Ascending aorta (tissue), 2 donors: ENCODE results near the gene CA10. TPM values are rescaled to one million over a fixed set of nuclear protein-coding genes. Genes with fewer than 3 reads are reported as not detected.

Experiments
- DNase-seq, 2 donors: peaks; one replicate each; pipeline ENCODE4 v3.0.0-alpha.2; 2019; ENCODE audit warnings: low spot score in 2 of 2
- H3K27ac ChIP-seq, 2 donors: fragments of 200-600 bp; sonication (generic); one replicate each; pipeline ENCODE4 v1.5.1; 2016 to 2017; ENCODE audit warnings: mild to moderate bottlenecking in 1 of 2
- H3K27me3 ChIP-seq: fragments of 200-600 bp; sonication (generic); one replicate; pipeline ENCODE4 v1.5.1; 2017
- H3K36me3 ChIP-seq, 2 donors: fragments of 200-600 bp; sonication (generic); one replicate each; pipeline ENCODE4 v1.5.1; 2016
- H3K4me1 ChIP-seq, 2 donors: fragments of 200-600 bp; sonication (generic); one replicate each; pipeline ENCODE4 v1.5.1; 2016 to 2017; ENCODE audit warnings: mild to moderate bottlenecking in 1 of 2
- H3K4me3 ChIP-seq, 2 donors: fragments of 200-600 bp; sonication (generic); one replicate each; pipeline ENCODE4 v1.5.1; 2016 to 2017; ENCODE audit warnings: mild to moderate bottlenecking in 1 of 2
- H3K9me3 ChIP-seq, 2 donors: fragments of 200-600 bp; sonication (generic); one replicate each; pipeline ENCODE4 v1.5.1; 2016
- CTCF ChIP-seq, 3 experiments: fragments of 200-600 bp in 2 of 3; fragments of 450-650 bp in 1 of 3; sonication (generic) in 2 of 3; IDR thresholded peaks; one replicate each; pipeline ENCODE4 v1.5.1; 2016 to 2019; ENCODE audit warnings: antibody characterized with exemption in 3 of 3, mild to moderate bottlenecking in 1 of 3, moderate library complexity in 1 of 3
- intact Hi-C: fragments of 100-400 bp; cut with DNase I; formaldehyde crosslinking; loops from one replicate; pipeline ENCODE4 v1.15.1; 2023
- total RNA-seq: library from RNA; depleted of rRNA; stranded (reverse); fragments of >200 nt; gene quantifications from one replicate; pipeline ENCODE4 v1.1.0, GENCODE V29; 2016

CA10 gene
- total RNA-seq, 1 donor from 2014 or later, result not detected

- Histone ChIP-seq H3K4me3 (no peak overlapping the region), H3K27ac (no peak overlapping the region), H3K27me3 (no peaks in the 10 kb centered on the region)
Measured at GRCh38 chr17:51701501-51701900, 457.0 kb downstream of the CA10 start.

GRCh38 chr17:51700011-51700760 lies 458.3 kb downstream of the CA10 start:
- Histone ChIP-seq H3K4me3 (no peak overlapping the region), H3K9me3 (peaks cover 0 to 5% of the 10 kb centered on the region in 2 donors), H3K4me1 (no peaks in the 10 kb centered on the region), H3K27me3 (no peaks in the 10 kb centered on the region), H3K27ac (no peak overlapping the region), H3K36me3 (no peaks in the 10 kb centered on the region)
- no peak for TF ChIP-seq CTCF (IDR thresholded peaks at IDR 0.05)
- DNase-seq, result no peak
- intact Hi-C loops, result no loop called here

More at GRCh38 chr17:51701501-51701900, 457.0 kb downstream of the CA10 start:
- intact Hi-C loops, result no loop called here
- Histone ChIP-seq H3K4me1 (no peaks in the 10 kb centered on the region), H3K36me3 (no peaks in the 10 kb centered on the region), H3K9me3 (no peaks in the 10 kb centered on the region)
- TF ChIP-seq CTCF (IDR thresholded peaks at IDR 0.05), result no peak
- DNase-seq, result no peak

GRCh38 chr17:51699303-51699702 lies 459.2 kb downstream of the CA10 start:
- no peak for TF ChIP-seq CTCF (IDR thresholded peaks at IDR 0.05)
- no peak overlapping the region for H3K4me3 ChIP-seq
- H3K27ac ChIP-seq, result no peak overlapping the region
- intact Hi-C loops, result no loop called here
- no peak for DNase-seq
- no peaks in the 10 kb centered on the region for H3K36me3 ChIP-seq
- peaks cover 0 to 9% of the 10 kb centered on the region in 2 donors for H3K9me3 ChIP-seq
- no peaks in the 10 kb centered on the region for H3K27me3 ChIP-seq
- H3K4me1 ChIP-seq, result no peaks in the 10 kb centered on the region

- Histone ChIP-seq H3K4me3 (no peak overlapping the region), H3K27me3 (no peaks in the 10 kb centered on the region), H3K4me1 (no peaks in the 10 kb centered on the region), H3K36me3 (no peaks in the 10 kb centered on the region), H3K9me3 (peaks cover 0 to 11% of the 10 kb centered on the region in 2 donors), H3K27ac (no peak overlapping the region)
- no peak for TF ChIP-seq CTCF (IDR thresholded peaks at IDR 0.05)
- no peak for DNase-seq
- intact Hi-C loops, result no loop called here
Measured at GRCh38 chr17:51692917-51693316, 465.6 kb downstream of the CA10 start.

DNA sequence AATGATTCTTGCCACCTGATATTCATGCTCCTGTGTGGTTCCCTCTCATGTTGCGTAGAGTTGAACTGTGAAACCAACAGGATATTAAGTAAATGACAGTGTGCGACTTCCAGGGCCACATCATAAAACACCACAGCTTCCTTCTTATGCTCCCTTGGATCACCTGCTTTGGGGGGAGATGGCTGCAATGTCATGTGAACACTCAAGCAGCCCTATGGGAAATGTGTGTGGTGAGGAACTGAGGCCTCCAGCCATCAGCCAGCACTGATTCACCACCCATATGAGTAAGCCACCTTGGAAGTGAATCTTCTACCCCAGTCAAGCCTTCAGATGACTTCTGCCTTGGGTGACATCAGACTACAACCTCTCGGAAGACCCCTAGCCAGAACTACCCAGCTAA lies 470.6 kb downstream of the CA10 start:
- H3K27ac ChIP-seq, result no peak overlapping the region
- H3K27me3 ChIP-seq, result no peaks in the 10 kb centered on the region
- DNase-seq, result no peak
- no peaks in the 10 kb centered on the region for H3K4me1 ChIP-seq
- H3K36me3 ChIP-seq, result no peaks in the 10 kb centered on the region
- intact Hi-C loops, result no loop called here
- no peak for TF ChIP-seq CTCF (IDR thresholded peaks at IDR 0.05)
- H3K4me3 ChIP-seq, result no peak overlapping the region
- no peaks in the 10 kb centered on the region for H3K9me3 ChIP-seq
